Thoracic aorta (tissue), 2 donors: ENCODE measurements around the gene TMEM33. TPM values are rescaled to one million over a fixed set of nuclear protein-coding genes. Genes with fewer than 3 reads are reported as not detected.

Source experiments
- ATAC-seq: fragments of 150-250 bp; one replicate; pipeline ENCODE4 v1.8.0; 2017; ENCODE audit warnings: low read depth; ENCODE audit not compliant: insufficient number of reproducible peaks, low FRiP score
- DNase-seq: peaks from one replicate; pipeline ENCODE4 v3.0.0-alpha.2; 2020; ENCODE audit warnings: low spot score
- H3K27ac ChIP-seq, 2 donors: fragments of 200-600 bp; sonication (generic); 1 replicate in 1 of 2; 2 replicates in 1 of 2; pipeline ENCODE4 v1.5.1; 2016; ENCODE audit warnings: mild to moderate bottlenecking in 2 of 2, moderate library complexity in 2 of 2
- H3K27me3 ChIP-seq: fragments of 200-600 bp; sonication (generic); replicated peaks from 2 replicates; pipeline ENCODE4 v1.6.0; 2016; ENCODE audit warnings: mild to moderate bottlenecking; ENCODE audit not compliant: insufficient read depth
- H3K36me3 ChIP-seq: fragments of 200-600 bp; sonication (generic); one replicate; pipeline ENCODE4 v1.5.1; 2016
- H3K4me1 ChIP-seq, 2 donors: fragments of 200-600 bp; sonication (generic); 1 replicate in 1 of 2; 2 replicates in 1 of 2; pipeline versions ENCODE4 v1.5.1 to v1.6.0; 2016; ENCODE audit warnings: low read depth in 2 of 2, mild to moderate bottlenecking in 1 of 2; ENCODE audit not compliant: control insufficient read depth in 1 of 2
- H3K4me3 ChIP-seq: fragments of 200-600 bp; sonication (generic); 2 replicates; pipeline ENCODE4 v1.5.1; 2016; ENCODE audit warnings: mild to moderate bottlenecking
- H3K9me3 ChIP-seq: fragments of 200-600 bp; sonication (generic); 2 replicates; pipeline ENCODE4 v1.5.1; 2016
- total RNA-seq, 2 donors: library from RNA; depleted of rRNA; stranded (reverse); fragments of >200 nt; gene quantifications; one replicate each; pipeline versions ENCODE4 v1.1.0 to v1.2.3, GENCODE V29; 2016
- TF ChIP-seq, protein P1 (sequence below): fragments of 200-600 bp; sonication (generic); IDR thresholded peaks from one replicate; pipeline ENCODE4 v1.5.1; 2019; ENCODE audit warnings: antibody characterized with exemption

TMEM33 gene
- total RNA-seq, 2 donors from 2014 or later: 20.0 to 32.3 TPM

DNA sequence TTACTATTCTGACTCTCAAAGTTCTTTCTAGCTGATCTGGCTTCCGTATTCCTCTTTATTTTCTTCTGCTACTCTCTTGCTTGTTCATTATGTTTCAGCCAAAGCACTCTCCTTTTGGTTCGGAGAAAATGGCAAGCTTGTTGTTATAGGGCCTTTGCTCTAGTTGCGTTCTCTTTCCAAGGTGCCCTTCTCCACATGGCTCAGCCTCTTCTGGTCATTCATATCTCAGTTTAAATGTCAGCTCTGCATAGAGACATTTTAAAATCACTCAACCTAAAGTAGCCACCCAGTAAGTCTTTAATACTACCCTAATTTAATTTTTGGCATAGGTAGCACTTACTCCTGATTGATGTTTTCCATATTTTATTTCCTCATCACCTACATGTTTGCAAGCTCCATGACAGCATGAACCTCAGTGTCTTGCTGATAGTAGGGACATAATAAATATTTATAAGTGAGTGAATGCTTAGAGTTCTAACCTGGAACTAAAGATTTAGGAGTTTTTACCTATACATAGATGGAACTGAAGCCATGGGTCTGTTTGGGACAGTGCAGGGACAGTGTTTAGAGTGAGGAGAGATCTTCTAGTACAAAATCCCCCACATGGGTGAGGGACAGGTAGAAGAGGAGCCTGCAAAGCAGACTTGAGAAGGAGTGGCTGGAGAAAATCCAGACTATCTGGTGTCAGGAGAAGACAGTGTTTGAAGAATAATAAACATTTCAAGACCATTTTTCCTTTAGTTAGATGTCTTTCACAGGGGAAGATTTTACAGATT is 73.0 kb downstream of the TMEM33 start:
- TF ChIP-seq, protein P1, sequence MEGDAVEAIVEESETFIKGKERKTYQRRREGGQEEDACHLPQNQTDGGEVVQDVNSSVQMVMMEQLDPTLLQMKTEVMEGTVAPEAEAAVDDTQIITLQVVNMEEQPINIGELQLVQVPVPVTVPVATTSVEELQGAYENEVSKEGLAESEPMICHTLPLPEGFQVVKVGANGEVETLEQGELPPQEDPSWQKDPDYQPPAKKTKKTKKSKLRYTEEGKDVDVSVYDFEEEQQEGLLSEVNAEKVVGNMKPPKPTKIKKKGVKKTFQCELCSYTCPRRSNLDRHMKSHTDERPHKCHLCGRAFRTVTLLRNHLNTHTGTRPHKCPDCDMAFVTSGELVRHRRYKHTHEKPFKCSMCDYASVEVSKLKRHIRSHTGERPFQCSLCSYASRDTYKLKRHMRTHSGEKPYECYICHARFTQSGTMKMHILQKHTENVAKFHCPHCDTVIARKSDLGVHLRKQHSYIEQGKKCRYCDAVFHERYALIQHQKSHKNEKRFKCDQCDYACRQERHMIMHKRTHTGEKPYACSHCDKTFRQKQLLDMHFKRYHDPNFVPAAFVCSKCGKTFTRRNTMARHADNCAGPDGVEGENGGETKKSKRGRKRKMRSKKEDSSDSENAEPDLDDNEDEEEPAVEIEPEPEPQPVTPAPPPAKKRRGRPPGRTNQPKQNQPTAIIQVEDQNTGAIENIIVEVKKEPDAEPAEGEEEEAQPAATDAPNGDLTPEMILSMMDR: no peak

More for the DNA sequence above, 73.0 kb downstream of the TMEM33 start:
- ATAC-seq (no peak), DNase-seq (no peak)
- Histone ChIP-seq H3K4me3 (no peak overlapping the region), H3K27ac (no peak overlapping the region), H3K4me1 (no peaks in the 10 kb centered on the region), H3K9me3 (no peaks in the 10 kb centered on the region), H3K36me3 (no peaks in the 10 kb centered on the region), H3K27me3 (no peaks in the 10 kb centered on the region)

Other genes with a start within 250 kb of the TMEM33 start
- gene PHOX2B, start 186.7 kb upstream of the TMEM33 start, total RNA-seq: not detected
- under 1 TPM in 1 of 2 donors, not detected in 1; 0.14 TPM for gene DCAF4L1, start 46.3 kb downstream of the TMEM33 start, total RNA-seq
- gene SLC30A9, start 55.1 kb downstream of the TMEM33 start, total RNA-seq: 10 to 100 TPM; 33.2 to 59.2 TPM
- under 1 TPM in 1 of 2 donors, not detected in 1; 0.28 TPM for gene BEND4, start 217.2 kb downstream of the TMEM33 start, total RNA-seq